ENCODE data around the gene CFAP100.

DNA sequence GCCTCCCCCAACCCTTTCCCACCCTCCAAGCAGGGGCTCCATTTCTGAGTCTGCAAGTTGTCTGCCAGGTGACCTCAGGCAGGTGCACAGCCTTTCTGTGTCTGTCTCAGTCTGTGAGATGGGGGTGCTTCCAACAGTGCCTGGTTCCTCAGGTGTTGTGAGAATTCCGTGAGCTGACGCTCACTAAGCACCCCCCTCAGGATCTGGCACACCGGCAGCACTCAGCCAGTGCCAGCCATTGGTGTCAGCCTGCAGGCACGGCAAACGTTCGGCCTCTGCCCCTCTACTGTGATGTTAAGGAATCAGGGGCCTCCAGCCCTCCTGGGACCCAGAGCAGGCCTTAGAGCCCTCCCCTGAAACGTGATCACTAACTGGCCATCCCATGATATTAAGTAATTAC, 39.9 kb upstream of the CFAP100 start:
- TF ChIP-seq REST (IDR thresholded peaks at IDR 0.05; ENCODE audit: insufficient read depth in 1 of 2, low read depth in 2 of 2, low read length in 2 of 2) (no peak), TAF1 (IDR thresholded peaks at IDR 0.05; ENCODE audit: borderline replicate concordance, insufficient read depth, low read length) (no peak)
